ENCODE data around the gene RABAC1.

The RABAC1 gene

DNA sequence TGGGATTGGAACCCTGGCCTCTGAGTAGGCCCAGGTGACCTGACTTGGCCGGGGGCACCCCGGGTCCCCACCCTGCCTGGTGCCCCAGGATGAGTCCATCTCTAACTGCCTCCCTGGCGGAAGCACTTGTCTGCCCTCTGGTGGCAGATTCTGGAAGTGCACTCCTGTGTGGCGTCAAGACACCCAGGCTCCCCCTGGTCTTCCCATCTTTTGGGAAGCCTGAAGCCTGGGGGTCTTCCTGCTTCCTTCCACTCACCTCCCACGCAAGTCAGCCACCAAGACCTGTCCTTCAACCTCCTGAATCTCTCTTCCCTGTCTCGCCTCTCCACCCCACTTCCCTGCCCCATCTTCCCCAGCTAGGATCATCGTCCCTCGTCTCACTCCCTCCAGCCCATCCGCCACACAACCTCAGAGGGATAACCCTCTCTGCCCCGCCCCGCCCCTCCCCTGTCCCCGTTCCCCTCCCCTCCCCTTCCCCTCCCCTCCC lies 7.4 kb downstream of the RABAC1 start:
- no peak overlapping the region for H2AK5ac ChIP-seq (ENCODE audit: low read depth, low read length)
- WGBS, 2 donors (ENCODE audit: extremely low coverage in 2 of 2, insufficient read length in 2 of 2, insufficient replicate concordance in 1 of 2) = no CpG with 5 or more reads among the region's 12 CpGs
- H3K27me3 ChIP-seq (ENCODE audit: control insufficient read depth in 3 of 3, insufficient read depth in 3 of 3, low read depth in 1 of 3, low read length in 3 of 3) = no peaks in the 10 kb centered on the region
- peaks cover 0 to 4% of the 10 kb centered on the region in 2 donors for H3K36me3 ChIP-seq (replicated peaks in 1 of 2; ENCODE audit: control insufficient read depth in 2 of 2, insufficient read depth in 2 of 2, low read length in 2 of 2)
- peak overlapping the region; percentile 59 for H2AFZ ChIP-seq (ENCODE audit: low read length)
- no peaks in the 10 kb centered on the region for H3K4me1 ChIP-seq (ENCODE audit: control insufficient read depth in 2 of 2, insufficient read depth in 1 of 2, low read depth in 1 of 2, low read length in 2 of 2)
- H4K91ac ChIP-seq (ENCODE audit: low read depth, low read length, poor library complexity) = no peak overlapping the region
- no peak overlapping the region for H2BK15ac ChIP-seq (ENCODE audit: low read length)
- H3K79me1 ChIP-seq (ENCODE audit: low read depth, low read length) = peaks cover 2% of the 10 kb centered on the region
- peak; percentile 85 for DNase-seq (ENCODE audit: low spot score)
- H3K4me2 ChIP-seq (ENCODE audit: insufficient read depth, low read length, poor library complexity, severe bottlenecking) = no peak overlapping the region
- peak overlapping the region; percentile 80 for H3K23ac ChIP-seq (ENCODE audit: low read depth, low read length, poor library complexity)
- no peaks in the 10 kb centered on the region for H3K9me3 ChIP-seq (replicated peaks in 1 of 2; ENCODE audit: control insufficient read depth in 2 of 2, insufficient read depth in 1 of 2, low read depth in 1 of 2, low read length in 2 of 2)
- H3K18ac ChIP-seq (ENCODE audit: low read length) = peak overlapping the region; percentile 76
- no peak overlapping the region for H3K4me3 ChIP-seq (ENCODE audit: low read length in 2 of 2)
- no peak overlapping the region for H2BK5ac ChIP-seq (ENCODE audit: low read length)
- H3K14ac ChIP-seq (ENCODE audit: low read length) = no peak overlapping the region
- no peak overlapping the region for H3K27ac ChIP-seq (replicated peaks; ENCODE audit: low read length)
- H2BK12ac ChIP-seq (ENCODE audit: low read length) = no peak overlapping the region
- no peak overlapping the region for H2BK120ac ChIP-seq (ENCODE audit: low read depth, low read length)
- H4K8ac ChIP-seq (ENCODE audit: low read depth, low read length) = no peak overlapping the region
- H3K4ac ChIP-seq (ENCODE audit: low read length) = no peak overlapping the region
- no peak overlapping the region for H3K9ac ChIP-seq (ENCODE audit: low read depth, low read length, poor library complexity)

GRCh38 chr19:41947091-41947490 lies 12.0 kb downstream of the RABAC1 start:
- H2AFZ ChIP-seq (ENCODE audit: low read length) = no peak overlapping the region
- no peak overlapping the region for H2BK120ac ChIP-seq (ENCODE audit: low read depth, low read length)
- H4K8ac ChIP-seq (ENCODE audit: low read depth, low read length) = no peak overlapping the region
- H3K9ac ChIP-seq (ENCODE audit: low read depth, low read length, poor library complexity) = no peak overlapping the region
- H4K91ac ChIP-seq (ENCODE audit: low read depth, low read length, poor library complexity) = no peak overlapping the region
- no peak overlapping the region for H3K14ac ChIP-seq (ENCODE audit: low read length)
- H3K4me1 ChIP-seq (ENCODE audit: control insufficient read depth in 2 of 2, insufficient read depth in 1 of 2, low read depth in 1 of 2, low read length in 2 of 2) = no peaks in the 10 kb centered on the region
- WGBS, 2 donors (ENCODE audit: extremely low coverage in 2 of 2, insufficient read length in 2 of 2, insufficient replicate concordance in 1 of 2) = no CpG with 5 or more reads among the region's 3 CpGs
- no peak overlapping the region for H3K4me2 ChIP-seq (ENCODE audit: insufficient read depth, low read length, poor library complexity, severe bottlenecking)
- no peaks in the 10 kb centered on the region for H3K27me3 ChIP-seq (ENCODE audit: control insufficient read depth in 3 of 3, insufficient read depth in 3 of 3, low read depth in 1 of 3, low read length in 3 of 3)
- H2BK15ac ChIP-seq (ENCODE audit: low read length) = no peak overlapping the region
- H3K27ac ChIP-seq (replicated peaks; ENCODE audit: low read length) = no peak overlapping the region
- H3K4ac ChIP-seq (ENCODE audit: low read length) = no peak overlapping the region
- no peak overlapping the region for H3K4me3 ChIP-seq (ENCODE audit: low read length in 2 of 2)
- H3K23ac ChIP-seq (ENCODE audit: low read depth, low read length, poor library complexity) = no peak overlapping the region
- no peak overlapping the region for H2BK5ac ChIP-seq (ENCODE audit: low read length)
- no peaks in the 10 kb centered on the region for H3K36me3 ChIP-seq (replicated peaks in 1 of 2; ENCODE audit: control insufficient read depth in 2 of 2, insufficient read depth in 2 of 2, low read length in 2 of 2)
- H3K9me3 ChIP-seq (replicated peaks in 1 of 2; ENCODE audit: control insufficient read depth in 2 of 2, insufficient read depth in 1 of 2, low read depth in 1 of 2, low read length in 2 of 2) = no peaks in the 10 kb centered on the region
- H3K79me1 ChIP-seq (ENCODE audit: low read depth, low read length) = no peaks in the 10 kb centered on the region
- H2BK12ac ChIP-seq (ENCODE audit: low read length) = no peak overlapping the region
- H3K18ac ChIP-seq (ENCODE audit: low read length) = no peak overlapping the region
- H2AK5ac ChIP-seq (ENCODE audit: low read depth, low read length) = no peak overlapping the region
- no peak for DNase-seq (ENCODE audit: low spot score)

GRCh38 chr19:41945135-41945766 lies 13.9 kb downstream of the RABAC1 start:
- Histone ChIP-seq H3K36me3 (replicated peaks in 1 of 2; ENCODE audit: control insufficient read depth in 2 of 2, insufficient read depth in 2 of 2, low read length in 2 of 2) (no peaks in the 10 kb centered on the region), H3K4ac (ENCODE audit: low read length) (no peak overlapping the region), H3K4me2 (ENCODE audit: insufficient read depth, low read length, poor library complexity, severe bottlenecking) (no peak overlapping the region), H4K91ac (ENCODE audit: low read depth, low read length, poor library complexity) (no peak overlapping the region), H3K23ac (ENCODE audit: low read depth, low read length, poor library complexity) (no peak overlapping the region), H3K4me3 (ENCODE audit: low read length in 2 of 2) (no peak overlapping the region), H2BK15ac (ENCODE audit: low read length) (no peak overlapping the region), H2AFZ (ENCODE audit: low read length) (no peak overlapping the region), H3K9me3 (replicated peaks in 1 of 2; ENCODE audit: control insufficient read depth in 2 of 2, insufficient read depth in 1 of 2, low read depth in 1 of 2, low read length in 2 of 2) (no peaks in the 10 kb centered on the region), H3K79me1 (ENCODE audit: low read depth, low read length) (no peaks in the 10 kb centered on the region), H3K27me3 (ENCODE audit: control insufficient read depth in 3 of 3, insufficient read depth in 3 of 3, low read depth in 1 of 3, low read length in 3 of 3) (peaks cover 0 to 16% (median 10%) of the 10 kb centered on the region in 3 experiments), H2BK12ac (ENCODE audit: low read length) (no peak overlapping the region), H2BK120ac (ENCODE audit: low read depth, low read length) (no peak overlapping the region), H3K9ac (ENCODE audit: low read depth, low read length, poor library complexity) (no peak overlapping the region), H3K18ac (ENCODE audit: low read length) (no peak overlapping the region), H3K27ac (replicated peaks; ENCODE audit: low read length) (no peak overlapping the region), H4K8ac (ENCODE audit: low read depth, low read length) (no peak overlapping the region), H3K14ac (ENCODE audit: low read length) (no peak overlapping the region), H2BK5ac (ENCODE audit: low read length) (no peak overlapping the region), H2AK5ac (ENCODE audit: low read depth, low read length) (no peak overlapping the region), H3K4me1 (ENCODE audit: control insufficient read depth in 2 of 2, insufficient read depth in 1 of 2, low read depth in 1 of 2, low read length in 2 of 2) (peaks cover 0 to 2% of the 10 kb centered on the region in 2 donors)
- no peak for DNase-seq (ENCODE audit: low spot score)
- no CpG with 5 or more reads among the region's 8 CpGs for WGBS, 2 donors (ENCODE audit: extremely low coverage in 2 of 2, insufficient read length in 2 of 2, insufficient replicate concordance in 1 of 2)

GRCh38 chr19:41944336-41944735 lies 14.8 kb downstream of the RABAC1 start:
- no peaks in the 10 kb centered on the region for H3K9me3 ChIP-seq (replicated peaks in 1 of 2; ENCODE audit: control insufficient read depth in 2 of 2, insufficient read depth in 1 of 2, low read depth in 1 of 2, low read length in 2 of 2)
- no peak overlapping the region for H3K9ac ChIP-seq (ENCODE audit: low read depth, low read length, poor library complexity)
- no peak overlapping the region for H2AFZ ChIP-seq (ENCODE audit: low read length)
- H4K8ac ChIP-seq (ENCODE audit: low read depth, low read length) = no peak overlapping the region
- H2AK5ac ChIP-seq (ENCODE audit: low read depth, low read length) = no peak overlapping the region
- H3K4me2 ChIP-seq (ENCODE audit: insufficient read depth, low read length, poor library complexity, severe bottlenecking) = no peak overlapping the region
- H2BK15ac ChIP-seq (ENCODE audit: low read length) = no peak overlapping the region
- no peaks in the 10 kb centered on the region for H3K79me1 ChIP-seq (ENCODE audit: low read depth, low read length)
- H3K4me1 ChIP-seq (ENCODE audit: control insufficient read depth in 2 of 2, insufficient read depth in 1 of 2, low read depth in 1 of 2, low read length in 2 of 2) = peaks cover 0 to 2% of the 10 kb centered on the region in 2 donors
- no peak overlapping the region for H3K23ac ChIP-seq (ENCODE audit: low read depth, low read length, poor library complexity)
- WGBS, 2 donors (ENCODE audit: extremely low coverage in 2 of 2, insufficient read length in 2 of 2, insufficient replicate concordance in 1 of 2) = no CpG with 5 or more reads among the region's 2 CpGs
- no peak overlapping the region for H2BK5ac ChIP-seq (ENCODE audit: low read length)
- H3K4me3 ChIP-seq (ENCODE audit: low read length in 2 of 2) = no peak overlapping the region
- H3K18ac ChIP-seq (ENCODE audit: low read length) = no peak overlapping the region
- H3K14ac ChIP-seq (ENCODE audit: low read length) = no peak overlapping the region
- H3K27me3 ChIP-seq (ENCODE audit: control insufficient read depth in 3 of 3, insufficient read depth in 3 of 3, low read depth in 1 of 3, low read length in 3 of 3) = peaks cover 0 to 21% (median 10%) of the 10 kb centered on the region in 3 experiments
- H2BK12ac ChIP-seq (ENCODE audit: low read length) = no peak overlapping the region
- H2BK120ac ChIP-seq (ENCODE audit: low read depth, low read length) = no peak overlapping the region
- no peak overlapping the region for H4K91ac ChIP-seq (ENCODE audit: low read depth, low read length, poor library complexity)
- no peak for DNase-seq (ENCODE audit: low spot score)
- H3K27ac ChIP-seq (replicated peaks; ENCODE audit: low read length) = no peak overlapping the region
- H3K4ac ChIP-seq (ENCODE audit: low read length) = no peak overlapping the region
- no peaks in the 10 kb centered on the region for H3K36me3 ChIP-seq (replicated peaks in 1 of 2; ENCODE audit: control insufficient read depth in 2 of 2, insufficient read depth in 2 of 2, low read length in 2 of 2)
